B cell (primary cell): ENCODE data around the gene NUSAP1. TPM values are rescaled to one million over a fixed set of nuclear protein-coding genes. Genes with fewer than 3 reads are reported as not detected.

Source experiments
- ATAC-seq: fragments of 200-7000 bp; cut with Tn5 transposase; one replicate; pipeline ENCODE4 v1.10.0; 2021; ENCODE audit warnings: low read depth, mild to moderate bottlenecking, moderate number of reproducible peaks, moderate library complexity
- CTCF ChIA-PET: fragments of 350-600 bp; sonication (Branson Sonifier 250); formaldehyde crosslinking; loops from one replicate; lab custom pipeline; 2021; ENCODE audit warnings: antibody characterized with exemption, inconsistent platforms; lab: Charles Lee
- POLR2A ChIA-PET: fragments of 350-600 bp; sonication (Branson Sonifier 250); formaldehyde crosslinking; loops from one replicate; lab custom pipeline; 2021; ENCODE audit warnings: antibody characterized with exemption; lab: Charles Lee
- DNase-seq: peaks from one replicate; pipeline ENCODE4 v3.0.0; 2013
- H2AFZ ChIP-seq: 2 replicates; pipeline ENCODE4 v1.6.1; 2012; ENCODE audit warnings: mild to moderate bottlenecking, low read depth, low read length; ENCODE audit not compliant: insufficient read depth, poor library complexity, severe bottlenecking
- H3K27ac ChIP-seq, 2 donors: 1 replicate in 1 of 2; 2 replicates in 1 of 2; pipeline ENCODE4 v1.5.1; 2012 to 2013; ENCODE audit warnings: low read length in 2 of 2, mild to moderate bottlenecking in 2 of 2, moderate library complexity in 1 of 2
- H3K27me3 ChIP-seq, 4 experiments: fragments of 200-600 bp in 1 of 4; sonication (generic) in 1 of 4; replicated peaks in 1 of 4; 1 replicate in 2 of 4; 2 replicates in 2 of 4; pipeline versions ENCODE4 v1.6.1 to v1.7.0; 2013 to 2016; ENCODE audit warnings: low read length in 3 of 4, mild to moderate bottlenecking in 2 of 4, mixed read lengths in 1 of 4, moderate library complexity in 1 of 4; ENCODE audit not compliant: insufficient read depth in 4 of 4, control insufficient read depth in 3 of 4; ENCODE audit errors: control extremely low read depth in 1 of 4
- H3K36me3 ChIP-seq, 2 experiments: replicated peaks in 1 of 2; 1 replicate in 1 of 2; 2 replicates in 1 of 2; pipeline versions ENCODE4 v1.6.1 to v1.7.1; 2013; ENCODE audit warnings: low read length in 1 of 2; ENCODE audit not compliant: insufficient read depth in 2 of 2, control insufficient read depth in 1 of 2; ENCODE audit errors: control extremely low read depth in 1 of 2, extremely low read depth in 1 of 2
- H3K4me1 ChIP-seq, 2 donors: fragments of 200-600 bp in 1 of 2; sonication (generic) in 1 of 2; 1 replicate in 1 of 2; 2 replicates in 1 of 2; pipeline versions ENCODE4 v1.5.1 to v1.6.1; 2013 to 2017; ENCODE audit warnings: low read length in 2 of 2; ENCODE audit not compliant: control insufficient read depth in 2 of 2, insufficient read depth in 2 of 2
- H3K4me2 ChIP-seq: replicated peaks from 2 replicates; pipeline ENCODE3; 2012; ENCODE audit warnings: mild to moderate bottlenecking, low read depth, low read length; ENCODE audit not compliant: poor library complexity, severe bottlenecking
- H3K4me3 ChIP-seq, 5 experiments: fragments of 200-600 bp in 1 of 5; sonication (generic) in 1 of 5; 1 replicate in 3 of 5; 2 replicates in 2 of 5; pipeline versions ENCODE4 v1.5.1 to v1.7.0; 2011 to 2016; ENCODE audit warnings: low read length in 4 of 5, mild to moderate bottlenecking in 4 of 5, low read depth in 2 of 5, control low read depth in 1 of 5, moderate library complexity in 1 of 5; ENCODE audit not compliant: insufficient read depth in 1 of 5; ENCODE audit errors: control extremely low read depth in 1 of 5, extremely low read depth in 1 of 5
- H3K79me2 ChIP-seq: fragments of 200-600 bp; sonication (generic); one replicate; pipeline ENCODE4 v1.6.0; 2016; ENCODE audit warnings: low read length; ENCODE audit not compliant: control insufficient read depth, insufficient read depth
- H3K9ac ChIP-seq: fragments of 200-600 bp; sonication (generic); 2 replicates; pipeline ENCODE4 v1.6.1; 2017; ENCODE audit warnings: mild to moderate bottlenecking, low read length, moderate library complexity
- H3K9me3 ChIP-seq, 3 donors: one replicate each; pipeline versions ENCODE4 v1.6.1 to v1.7.1; 2013; ENCODE audit warnings: low read length in 2 of 3; ENCODE audit not compliant: control insufficient read depth in 2 of 3, insufficient read depth in 1 of 3; ENCODE audit errors: control extremely low read depth in 1 of 3
- H4K20me1 ChIP-seq: 2 replicates; pipeline ENCODE4 v1.6.0; 2012; ENCODE audit warnings: mild to moderate bottlenecking, low read length; ENCODE audit not compliant: insufficient read depth, control insufficient read depth, poor library complexity, severe bottlenecking
- H3K27ac Mint-ChIP-seq: one replicate; pipeline ENCODE4 v1.8.0; 2021; ENCODE audit warnings: mixed read lengths
- H3K27me3 Mint-ChIP-seq: one replicate; pipeline ENCODE4 v1.8.0; 2021; ENCODE audit warnings: mixed read lengths
- H3K4me1 Mint-ChIP-seq: one replicate; pipeline ENCODE4 v1.8.0; 2021; ENCODE audit warnings: mixed read lengths
- H3K4me3 Mint-ChIP-seq: one replicate; pipeline ENCODE4 v1.8.0; 2021; ENCODE audit warnings: mixed read lengths
- H3K9me3 Mint-ChIP-seq: one replicate; pipeline ENCODE4 v1.8.0; 2022; ENCODE audit warnings: mixed read lengths; ENCODE audit not compliant: insufficient read depth
- EZH2 ChIP-seq: IDR thresholded peaks from 2 replicates; pipeline ENCODE4 v1.6.1; 2012; ENCODE audit warnings: borderline replicate concordance, low read depth, mild to moderate bottlenecking, moderate library complexity, low read length; ENCODE audit not compliant: insufficient read depth, poor library complexity, severe bottlenecking
- WGBS: methylation state at CpG from one replicate; pipeline ENCODE4 v1.1.5; 2013; ENCODE audit warnings: missing lambda C conversion rate; ENCODE audit not compliant: insufficient coverage; 5-methylcytosine and 5-hydroxymethylcytosine counted together
- intact Hi-C: fragments of 100-400 bp; cut with micrococcal nuclease; formaldehyde crosslinking; loops from one replicate; pipeline ENCODE4 v1.10.0; 2022
- polyA plus RNA-seq: library from polyadenylated mRNA; depleted of rRNA; stranded (reverse); fragments of >200 nt; gene quantifications from 2 replicates; pipeline ENCODE4 v1.2.3, GENCODE V29; 2012
- total RNA-seq, 2 donors: library from RNA; stranded (reverse); fragments of 120-200 nt in 1 of 2; gene quantifications; 1 replicate in 1 of 2; 2 replicates in 1 of 2; pipeline versions ENCODE4 v1.2.3 to v1.2.4, GENCODE V29; 2013 to 2022
- TF ChIP-seq, protein P1 (sequence below): fragments of 200-600 bp; IDR thresholded peaks from one replicate; pipeline ENCODE4 v1.8.0; 2022; ENCODE audit warnings: antibody characterized with exemption, mild to moderate bottlenecking

Gene NUSAP1
- total and polyA plus RNA-seq, 2 donors (not counting 1 experiment from before 2014, with no cell fraction given): 5.4 to 8.3 TPM

DNA sequence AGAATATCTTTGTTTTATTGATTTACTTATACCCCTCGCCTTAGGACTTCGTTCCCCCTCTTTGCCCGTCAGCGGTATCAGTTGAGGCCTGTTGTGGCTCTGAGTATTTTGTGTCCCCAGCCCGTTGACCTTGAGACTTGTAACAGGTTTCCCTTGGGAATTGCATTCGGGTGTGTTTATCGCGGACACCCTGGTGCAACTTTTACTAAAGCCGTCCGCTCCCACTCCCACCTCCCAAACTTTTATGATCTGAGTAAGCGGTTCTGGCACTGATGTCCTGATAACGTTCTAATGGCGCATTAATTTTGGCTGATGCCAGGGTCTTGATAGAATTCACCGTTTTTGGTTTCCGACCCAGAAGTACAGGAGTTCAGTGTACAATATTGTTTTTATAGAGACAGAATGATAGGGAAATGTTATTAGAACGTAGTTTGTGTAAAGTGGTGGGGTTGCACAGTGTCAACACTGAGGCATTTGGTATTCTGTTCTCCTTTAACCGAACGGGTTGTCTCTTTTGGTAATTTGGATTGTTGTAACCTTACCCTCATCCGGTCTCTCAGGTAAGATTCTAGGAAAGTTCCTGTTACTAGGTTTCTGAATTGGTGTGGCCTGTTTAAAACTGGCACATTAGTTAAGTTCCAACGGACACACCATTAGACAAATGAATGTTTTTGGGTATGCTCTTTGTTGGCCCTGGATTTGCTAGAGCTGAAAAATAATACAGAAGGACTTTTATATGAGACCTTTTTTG lies 48.1 kb upstream of the NUSAP1 start:
- CTCF ChIA-PET: interaction anchor here (1.4 kb wide), 1 partner anchor 48 kb away, joined by 4 read pairs; the partner anchor contains the start of genes NUSAP1 and OIP5

More for the DNA sequence above, 48.1 kb upstream of the NUSAP1 start:
- peak overlapping the region; percentile 97 for H3K27ac Mint-ChIP-seq
- no peaks in the 10 kb centered on the region for H3K27me3 Mint-ChIP-seq
- Histone ChIP-seq H3K79me2 (peaks cover 49% of the 10 kb centered on the region), H3K9ac (peak overlapping the region; percentile 85), H4K20me1 (peaks cover 9% of the 10 kb centered on the region), H3K4me1 (peaks cover 16 to 33% of the 10 kb centered on the region in 2 donors), H3K27me3 (no peaks in the 10 kb centered on the region), H3K27ac (peak overlapping the region; percentile 86 to 90), H2AFZ (peak overlapping the region; percentile 89), H3K36me3 (peaks cover 5 to 41% of the 10 kb centered on the region in 2 experiments), H3K4me3 (peak overlapping the region; percentile 86 to 97 (median 94)), H3K9me3 (no peaks in the 10 kb centered on the region), H3K4me2 (peak overlapping the region; percentile 79)
- WGBS: 0% methylated on average over 12 of the region's 20 CpGs
- POLR2A ChIA-PET: interaction anchor here (1.5 kb wide), 1 partner anchor 54 kb away, joined by 10 read pairs; the partner anchor contains the start of genes CHP1 and EXD1
- H3K4me3 Mint-ChIP-seq: peak overlapping the region; percentile 95
- TF ChIP-seq EZH2: no peak
- TF ChIP-seq, protein P1, sequence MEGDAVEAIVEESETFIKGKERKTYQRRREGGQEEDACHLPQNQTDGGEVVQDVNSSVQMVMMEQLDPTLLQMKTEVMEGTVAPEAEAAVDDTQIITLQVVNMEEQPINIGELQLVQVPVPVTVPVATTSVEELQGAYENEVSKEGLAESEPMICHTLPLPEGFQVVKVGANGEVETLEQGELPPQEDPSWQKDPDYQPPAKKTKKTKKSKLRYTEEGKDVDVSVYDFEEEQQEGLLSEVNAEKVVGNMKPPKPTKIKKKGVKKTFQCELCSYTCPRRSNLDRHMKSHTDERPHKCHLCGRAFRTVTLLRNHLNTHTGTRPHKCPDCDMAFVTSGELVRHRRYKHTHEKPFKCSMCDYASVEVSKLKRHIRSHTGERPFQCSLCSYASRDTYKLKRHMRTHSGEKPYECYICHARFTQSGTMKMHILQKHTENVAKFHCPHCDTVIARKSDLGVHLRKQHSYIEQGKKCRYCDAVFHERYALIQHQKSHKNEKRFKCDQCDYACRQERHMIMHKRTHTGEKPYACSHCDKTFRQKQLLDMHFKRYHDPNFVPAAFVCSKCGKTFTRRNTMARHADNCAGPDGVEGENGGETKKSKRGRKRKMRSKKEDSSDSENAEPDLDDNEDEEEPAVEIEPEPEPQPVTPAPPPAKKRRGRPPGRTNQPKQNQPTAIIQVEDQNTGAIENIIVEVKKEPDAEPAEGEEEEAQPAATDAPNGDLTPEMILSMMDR: no peak
- ATAC-seq: no peak
- intact Hi-C loops: loop anchor here (5.0 kb wide), 3 partner anchors 118 to 902 kb away; partner anchors contain the start of genes KNSTRN, NDUFAF1 and RTF1
- H3K9me3 Mint-ChIP-seq: no peaks in the 10 kb centered on the region
- H3K4me1 Mint-ChIP-seq: peaks cover 45% of the 10 kb centered on the region
- DNase-seq: no peak
